ENCODE data around the gene DUXB.

DNA sequence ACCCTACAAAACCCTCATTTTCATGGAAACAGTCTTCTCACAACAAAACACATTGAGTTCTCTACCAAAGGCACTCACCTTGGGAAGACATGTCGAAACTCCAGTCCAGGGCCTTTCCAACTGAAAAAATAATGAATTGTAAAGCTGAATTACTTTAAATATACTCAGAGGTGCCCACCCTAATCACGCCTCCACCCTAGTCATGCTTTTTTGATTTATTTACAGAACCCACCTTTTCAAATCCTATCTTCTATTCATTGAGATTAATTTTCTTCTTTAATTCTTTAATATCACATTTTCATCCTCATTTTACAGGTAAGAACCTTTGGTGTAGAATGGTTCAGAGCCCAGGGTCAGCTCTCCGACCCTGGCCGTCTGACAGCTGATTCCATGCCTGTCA is 24.4 kb downstream of the DUXB start, which contains the start of gene CPHXL2:
- no peak for TF ChIP-seq CREB5 (CRISPR knock-in tag; IDR thresholded peaks at IDR 0.05; ENCODE audit: low read depth)
- TF ChIP-seq ARNTL (CRISPR knock-in tag; IDR thresholded peaks at IDR 0.05; ENCODE audit: borderline replicate concordance, low read depth) = no peak
- no peak for TF ChIP-seq RARB (CRISPR knock-in tag; IDR thresholded peaks at IDR 0.05)
- TF ChIP-seq SNAI2 (CRISPR knock-in tag; IDR thresholded peaks at IDR 0.05) = no peak
- TF ChIP-seq, protein P1, sequence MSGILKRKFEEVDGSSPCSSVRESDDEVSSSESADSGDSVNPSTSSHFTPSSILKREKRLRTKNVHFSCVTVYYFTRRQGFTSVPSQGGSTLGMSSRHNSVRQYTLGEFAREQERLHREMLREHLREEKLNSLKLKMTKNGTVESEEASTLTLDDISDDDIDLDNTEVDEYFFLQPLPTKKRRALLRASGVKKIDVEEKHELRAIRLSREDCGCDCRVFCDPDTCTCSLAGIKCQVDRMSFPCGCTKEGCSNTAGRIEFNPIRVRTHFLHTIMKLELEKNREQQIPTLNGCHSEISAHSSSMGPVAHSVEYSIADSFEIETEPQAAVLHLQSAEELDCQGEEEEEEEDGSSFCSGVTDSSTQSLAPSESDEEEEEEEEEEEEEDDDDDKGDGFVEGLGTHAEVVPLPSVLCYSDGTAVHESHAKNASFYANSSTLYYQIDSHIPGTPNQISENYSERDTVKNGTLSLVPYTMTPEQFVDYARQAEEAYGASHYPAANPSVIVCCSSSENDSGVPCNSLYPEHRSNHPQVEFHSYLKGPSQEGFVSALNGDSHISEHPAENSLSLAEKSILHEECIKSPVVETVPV (CRISPR knock-in tag; IDR thresholded peaks at IDR 0.05) = no peak
- no peak for TF ChIP-seq CSDC2 (CRISPR knock-in tag; IDR thresholded peaks at IDR 0.05)

All from SK-N-SH treated with all-trans-retinoic acid at 6 μM for 48 hours (cell line).